ENCODE data around the gene TMC3. TPM values are rescaled to one million over a fixed set of nuclear protein-coding genes. Genes with fewer than 3 reads are reported as not detected.
"Not testable (repeated sequence)": the region's sequence is repeated elsewhere in the genome, so short reads cannot be mapped to it uniquely, and the experiment has no call there.

Gene TMC3
- polyA plus RNA-seq, 1 donor (not counting 4 experiments of a cell fraction or from before 2014, with no cell fraction given): not detected

DNA sequence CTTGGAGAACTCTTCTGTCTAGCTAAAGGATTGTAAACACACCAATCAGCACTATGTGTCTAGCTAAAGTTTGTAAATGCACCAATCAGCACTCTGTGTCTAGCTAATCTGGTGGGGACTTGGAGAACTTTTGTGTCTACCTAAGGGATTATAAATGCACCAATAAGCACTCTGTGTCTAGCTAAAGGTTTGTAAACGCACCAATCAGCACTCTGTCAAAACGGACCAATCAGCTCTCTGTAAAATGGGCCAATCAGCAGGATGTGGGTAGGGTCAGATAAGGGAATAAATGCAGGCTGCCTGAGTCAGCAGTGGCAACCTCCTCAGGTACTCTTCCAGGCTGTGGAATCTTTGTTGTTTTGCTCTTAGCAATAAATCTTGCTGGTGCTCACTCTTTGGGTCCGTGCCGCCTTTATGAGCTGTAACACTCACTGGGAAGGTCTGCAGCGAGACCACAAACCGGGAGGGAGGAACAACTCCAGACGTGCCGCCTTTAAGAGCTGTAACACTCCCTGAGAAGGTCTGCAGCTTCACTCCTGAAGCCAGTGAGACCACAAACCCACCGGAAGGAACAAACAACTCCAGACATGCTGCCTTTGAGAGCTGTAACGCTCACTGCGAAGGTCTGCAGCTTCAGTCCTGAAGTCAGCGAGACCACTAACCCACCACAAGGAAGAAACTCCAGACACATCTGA, 40.4 kb upstream of the TMC3 start:
- dilution Hi-C loops (cut with MboI; ENCODE audit: extremely low pct_ligation_motif_present, low sequenced_read_pairs); H3K27ac ChIP-seq (ENCODE audit: control insufficient read depth, insufficient read depth, low read length); H3K79me2 ChIP-seq (ENCODE audit: control insufficient read depth, insufficient read depth, low read length); H3K27me3 ChIP-seq (ENCODE audit: control insufficient read depth, extremely low read depth, insufficient read depth, low read length); DNase-seq (ENCODE audit: low read depth, low spot score); FAIRE-seq; H3K4me2 ChIP-seq (ENCODE audit: control insufficient read depth, extremely low read depth, insufficient read depth, low read depth, low read length); H3K9ac ChIP-seq (ENCODE audit: control insufficient read depth, extremely low read depth, insufficient read depth, low read length); H4K20me1 ChIP-seq (ENCODE audit: control insufficient read depth, extremely low read depth, insufficient read depth, low read length); H3K9me3 ChIP-seq (ENCODE audit: control insufficient read depth, low read depth, low read length); H3K36me3 ChIP-seq (ENCODE audit: control insufficient read depth in 2 of 2, extremely low read depth in 1 of 2, insufficient read depth in 2 of 2, low read length in 2 of 2); H2AFZ ChIP-seq (ENCODE audit: control insufficient read depth, low read length); H3K9me1 ChIP-seq (ENCODE audit: control insufficient read depth, extremely low read depth, insufficient read depth, low read length); H3K4me1 ChIP-seq (ENCODE audit: control insufficient read depth, extremely low read depth, insufficient read depth, low read length); H3K4me3 ChIP-seq (ENCODE audit: control insufficient read depth in 2 of 3, extremely low read depth in 1 of 3, insufficient read depth in 2 of 3, low read depth in 1 of 3, low read length in 3 of 3): not testable (repeated sequence)

- Histone ChIP-seq H3K9me1 (ENCODE audit: control insufficient read depth, extremely low read depth, insufficient read depth, low read length) (no peaks in the 10 kb centered on the region), H3K4me1 (ENCODE audit: control insufficient read depth, extremely low read depth, insufficient read depth, low read length) (no peaks in the 10 kb centered on the region), H3K4me3 (ENCODE audit: control insufficient read depth in 2 of 3, extremely low read depth in 1 of 3, insufficient read depth in 2 of 3, low read depth in 1 of 3, low read length in 3 of 3) (no peak overlapping the region), H3K9me3 (ENCODE audit: control insufficient read depth, low read depth, low read length) (no peaks in the 10 kb centered on the region), H3K27me3 (ENCODE audit: control insufficient read depth, extremely low read depth, insufficient read depth, low read length) (no peaks in the 10 kb centered on the region), H4K20me1 (ENCODE audit: control insufficient read depth, extremely low read depth, insufficient read depth, low read length) (no peaks in the 10 kb centered on the region), H3K27ac (ENCODE audit: control insufficient read depth, insufficient read depth, low read length) (no peak overlapping the region), H3K4me2 (ENCODE audit: control insufficient read depth, extremely low read depth, insufficient read depth, low read depth, low read length) (no peak overlapping the region), H3K79me2 (ENCODE audit: control insufficient read depth, insufficient read depth, low read length) (no peaks in the 10 kb centered on the region), H2AFZ (ENCODE audit: control insufficient read depth, low read length) (no peak overlapping the region), H3K9ac (ENCODE audit: control insufficient read depth, extremely low read depth, insufficient read depth, low read length) (no peak overlapping the region), H3K36me3 (ENCODE audit: control insufficient read depth in 2 of 2, extremely low read depth in 1 of 2, insufficient read depth in 2 of 2, low read length in 2 of 2) (no peaks in the 10 kb centered on the region)
- dilution Hi-C loops (cut with MboI; ENCODE audit: extremely low pct_ligation_motif_present, low sequenced_read_pairs): no loop called here
- TF ChIP-seq CTCF (optimal IDR thresholded peaks at IDR 0.05 in 1 of 3, IDR thresholded peaks at IDR 0.05 in 1 of 3, conservative IDR thresholded peaks at IDR 0.05 in 1 of 3; ENCODE audit: extremely low read depth in 1 of 3, insufficient read depth in 2 of 3, low read length in 3 of 3) (no peak), EZH2 (IDR thresholded peaks at IDR 0.05; ENCODE audit: low read length) (no peak)
- DNase-seq (ENCODE audit: low read depth, low spot score): no peak
- FAIRE-seq: no peak
Observed at GRCh38 chr15:81413851-81414250, 39.8 kb upstream of the TMC3 start.

Data from keratinocyte (primary cell).